Stimulated activated effector memory CD8-positive, alpha-beta T cell treated with anti-CD3 and anti-CD28 coated beads, Interleukin-12 subunit alpha, Interleukin-12 subunit beta, amount 100 ng/mL, for 72 hours (primary cell): Measurements from ENCODE around the gene CLDN5.
"Not testable (repeated sequence)": the region's sequence is repeated elsewhere in the genome, so short reads cannot be mapped to it uniquely, and the experiment has no call there.

Experiments used
- ATAC-seq: fragments of 150-1000 bp; cut with Tn5 transposase; 2 replicates; pipeline ENCODE4 v1.10.0; 2021
- DNase-seq, 2 donors: peaks; one replicate each; pipeline ENCODE4 v3.0.0; 2021 to 2022; ENCODE audit warnings: low spot score in 2 of 2
- H3K27ac Mint-ChIP-seq: one replicate; pipeline ENCODE4 v1.8.0; 2022; ENCODE audit warnings: mild to moderate bottlenecking, mixed read lengths
- H3K36me3 Mint-ChIP-seq: one replicate; pipeline ENCODE4 v1.8.0; 2022; ENCODE audit warnings: mild to moderate bottlenecking, mixed read lengths
- H3K4me1 Mint-ChIP-seq: one replicate; pipeline ENCODE4 v1.8.0; 2022; ENCODE audit warnings: mixed read lengths
- H3K4me3 Mint-ChIP-seq: one replicate; pipeline ENCODE4 v1.8.0; 2022; ENCODE audit warnings: mild to moderate bottlenecking, mixed read lengths
- H3K9me3 Mint-ChIP-seq: one replicate; pipeline ENCODE4 v1.8.0; 2022; ENCODE audit warnings: mixed read lengths

CLDN5 gene

GRCh38 chr22:19531327-19531726 is 7.1 kb upstream of the CLDN5 start:
- not testable (repeated sequence) for H3K27ac Mint-ChIP-seq, ATAC-seq, H3K9me3 Mint-ChIP-seq, H3K4me1 Mint-ChIP-seq, DNase-seq, H3K4me3 Mint-ChIP-seq, H3K36me3 Mint-ChIP-seq

GRCh38 chr22:19530751-19531150 is 6.5 kb upstream of the CLDN5 start:
- Mint-ChIP-seq H3K9me3 (no peaks in the 10 kb centered on the region), H3K4me3 (no peak overlapping the region), H3K4me1 (no peaks in the 10 kb centered on the region), H3K36me3 (no peaks in the 10 kb centered on the region), H3K27ac (no peak overlapping the region)
- ATAC-seq (no peak), DNase-seq (no peak)

DNA sequence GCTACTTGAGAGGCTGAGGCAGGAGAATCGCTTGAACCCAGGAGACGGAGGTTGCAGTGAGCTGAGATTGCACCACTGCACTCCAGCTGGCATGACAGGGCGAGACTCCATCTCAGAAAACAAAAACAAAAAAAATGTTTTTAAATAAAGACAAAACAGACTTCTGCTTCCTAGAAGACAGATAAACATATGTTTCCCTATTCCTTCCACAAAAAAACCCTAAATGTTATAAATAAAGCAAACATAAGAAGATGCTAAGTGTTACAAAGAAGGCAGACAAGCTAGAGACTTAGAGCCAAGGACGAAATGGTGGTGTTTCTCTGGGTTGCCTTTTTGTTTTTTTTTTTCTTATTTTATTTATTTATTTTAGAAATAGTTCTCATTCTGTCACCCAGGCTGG is 5.6 kb upstream of the CLDN5 start:
- H3K4me3 Mint-ChIP-seq: no peak overlapping the region
- no peak overlapping the region for H3K27ac Mint-ChIP-seq
- DNase-seq (no peak), ATAC-seq (no peak)
- peaks cover 3% of the 10 kb centered on the region for H3K4me1 Mint-ChIP-seq
- H3K9me3 Mint-ChIP-seq: no peaks in the 10 kb centered on the region
- no peaks in the 10 kb centered on the region for H3K36me3 Mint-ChIP-seq

- no peaks in the 10 kb centered on the region for H3K36me3 Mint-ChIP-seq
- DNase-seq (no peak), ATAC-seq (no peak)
- H3K4me1 Mint-ChIP-seq: peaks cover 9% of the 10 kb centered on the region
- H3K4me3 Mint-ChIP-seq: no peak overlapping the region
- no peak overlapping the region for H3K27ac Mint-ChIP-seq
- H3K9me3 Mint-ChIP-seq: no peaks in the 10 kb centered on the region
These were observed 3.7 kb upstream of the CLDN5 start for GRCh38 chr22:19527861-19528417.

DNA sequence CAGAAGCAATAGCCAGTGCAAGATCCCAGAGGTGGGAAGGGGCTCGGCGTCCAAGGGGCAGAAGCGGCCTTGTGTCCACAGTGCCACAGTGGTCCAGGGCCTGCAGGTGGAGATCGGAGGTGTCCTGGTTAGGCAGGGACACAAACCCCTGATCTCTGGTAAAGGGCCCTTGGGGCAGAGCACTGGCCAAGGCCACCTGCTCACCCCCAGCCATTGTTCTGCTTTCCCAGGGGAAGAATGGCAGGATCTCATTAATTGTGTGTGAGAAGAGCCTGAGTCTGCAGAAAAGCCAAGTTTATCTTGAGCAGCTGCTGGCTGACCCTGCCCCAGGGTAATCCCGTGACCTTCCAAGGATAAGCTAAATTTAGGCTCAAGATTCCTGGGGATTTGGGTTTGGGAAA is 3.1 kb upstream of the CLDN5 start:
- peaks cover 13% of the 10 kb centered on the region for H3K4me1 Mint-ChIP-seq
- no peaks in the 10 kb centered on the region for H3K9me3 Mint-ChIP-seq
- no peak overlapping the region for H3K4me3 Mint-ChIP-seq
- H3K27ac Mint-ChIP-seq: no peak overlapping the region
- no peak for ATAC-seq
- DNase-seq: no peak
- H3K36me3 Mint-ChIP-seq: no peaks in the 10 kb centered on the region

DNA sequence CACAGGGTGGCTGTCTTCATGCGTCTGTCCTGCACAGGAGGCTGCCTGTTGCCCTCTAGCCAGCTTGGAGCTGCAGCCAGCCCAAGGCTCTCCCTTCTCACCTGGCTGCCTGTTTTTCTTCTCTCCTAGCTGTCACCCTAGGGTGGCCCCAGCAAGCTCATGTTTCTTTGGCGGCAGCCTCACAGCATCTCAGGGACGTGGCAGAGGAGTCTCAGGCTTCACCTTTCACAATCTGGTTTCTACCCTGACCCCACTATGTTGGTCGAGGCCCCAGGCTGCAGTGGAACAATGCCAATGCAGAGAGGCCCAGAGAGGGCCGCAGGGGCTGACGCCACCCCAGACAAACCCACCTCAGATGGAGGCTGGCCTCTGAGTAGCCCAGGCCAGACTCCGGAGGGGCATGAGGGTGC is 2.5 kb upstream of the CLDN5 start:
- DNase-seq: no peak
- Mint-ChIP-seq H3K4me1 (peaks cover 13% of the 10 kb centered on the region), H3K36me3 (no peaks in the 10 kb centered on the region), H3K27ac (no peak overlapping the region), H3K9me3 (no peaks in the 10 kb centered on the region), H3K4me3 (no peak overlapping the region)
- no peak for ATAC-seq

- H3K4me3 Mint-ChIP-seq: no peak overlapping the region
- H3K4me1 Mint-ChIP-seq: peaks cover 13% of the 10 kb centered on the region
- H3K27ac Mint-ChIP-seq: no peak overlapping the region
- H3K36me3 Mint-ChIP-seq: peaks cover 2% of the 10 kb centered on the region
- no peaks in the 10 kb centered on the region for H3K9me3 Mint-ChIP-seq
- ATAC-seq: no peak
- no peak for DNase-seq
These were observed 2.0 kb upstream of the CLDN5 start for GRCh38 chr22:19526076-19526701.

GRCh38 chr22:19525666-19526065 is 1.5 kb upstream of the CLDN5 start:
- DNase-seq (no peak), ATAC-seq (no peak)
- Mint-ChIP-seq H3K4me1 (peaks cover 13% of the 10 kb centered on the region), H3K27ac (no peak overlapping the region), H3K9me3 (no peaks in the 10 kb centered on the region), H3K4me3 (no peak overlapping the region), H3K36me3 (peaks cover 7% of the 10 kb centered on the region)

GRCh38 chr22:19525116-19525660 is 978 bp upstream of the CLDN5 start:
- H3K9me3 Mint-ChIP-seq: no peaks in the 10 kb centered on the region
- ATAC-seq (no peak), DNase-seq (no peak)
- H3K36me3 Mint-ChIP-seq: peaks cover 7% of the 10 kb centered on the region
- no peak overlapping the region for H3K27ac Mint-ChIP-seq
- H3K4me3 Mint-ChIP-seq: peak overlapping the region; percentile 51
- peaks cover 13% of the 10 kb centered on the region for H3K4me1 Mint-ChIP-seq

DNA sequence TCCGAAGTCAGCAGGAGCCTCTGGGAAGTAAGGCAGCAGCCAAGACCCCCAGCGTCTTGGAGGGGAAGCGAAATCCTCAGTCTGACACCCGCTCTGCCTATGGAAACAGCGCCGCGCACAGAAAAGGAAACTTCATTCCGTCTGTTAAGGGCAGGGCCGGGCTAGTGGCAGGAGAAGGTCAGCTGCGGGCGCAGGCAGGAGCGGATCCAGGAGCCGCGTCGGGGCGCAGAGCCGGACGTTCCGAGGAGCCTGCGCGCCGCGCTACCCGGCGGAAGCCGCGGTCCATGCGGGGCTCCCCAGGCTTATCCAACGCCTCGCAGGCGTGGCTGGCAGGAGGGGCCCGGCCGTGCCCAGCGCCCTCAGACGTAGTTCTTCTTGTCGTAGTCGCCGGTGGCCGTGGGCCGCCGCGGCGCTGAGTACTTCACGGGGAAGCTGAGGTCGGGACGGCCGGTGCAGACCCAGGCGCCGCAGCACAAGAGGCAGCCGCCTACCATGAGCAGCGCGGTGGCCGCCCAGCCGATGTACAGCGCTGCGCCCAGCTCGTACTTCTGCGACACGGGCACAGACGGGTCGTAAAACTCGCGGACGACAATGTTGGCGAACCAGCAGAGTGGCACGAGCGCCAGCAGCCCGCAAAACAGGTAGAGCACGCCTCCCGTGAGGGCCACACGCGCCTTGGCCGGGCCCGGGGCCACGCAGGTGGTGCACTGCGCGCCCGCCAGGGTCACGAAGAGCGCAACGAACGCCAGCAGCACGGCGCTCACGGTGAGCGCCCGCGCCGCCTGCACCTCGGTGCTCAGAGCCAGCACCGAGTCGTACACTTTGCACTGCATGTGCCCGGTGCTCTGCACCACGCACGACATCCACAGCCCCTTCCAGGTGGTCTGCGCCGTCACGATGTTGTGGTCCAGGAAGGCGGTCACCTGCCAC is 705 bp downstream of the CLDN5 start:
- ATAC-seq (peak; percentile 48), DNase-seq (no peak)
- H3K27ac Mint-ChIP-seq: peak overlapping the region; percentile 73
- peaks cover 13% of the 10 kb centered on the region for H3K4me1 Mint-ChIP-seq
- no peaks in the 10 kb centered on the region for H3K9me3 Mint-ChIP-seq
- H3K4me3 Mint-ChIP-seq: peak overlapping the region; percentile 26
- H3K36me3 Mint-ChIP-seq: peaks cover 7% of the 10 kb centered on the region

GRCh38 chr22:19522881-19523239 is 1.4 kb downstream of the CLDN5 start:
- peaks cover 7% of the 10 kb centered on the region for H3K36me3 Mint-ChIP-seq
- H3K4me1 Mint-ChIP-seq: peaks cover 13% of the 10 kb centered on the region
- no peaks in the 10 kb centered on the region for H3K9me3 Mint-ChIP-seq
- ATAC-seq (no peak), DNase-seq (no peak)
- peak overlapping the region; percentile 73 for H3K27ac Mint-ChIP-seq
- peak overlapping the region; percentile 26 for H3K4me3 Mint-ChIP-seq

DNA sequence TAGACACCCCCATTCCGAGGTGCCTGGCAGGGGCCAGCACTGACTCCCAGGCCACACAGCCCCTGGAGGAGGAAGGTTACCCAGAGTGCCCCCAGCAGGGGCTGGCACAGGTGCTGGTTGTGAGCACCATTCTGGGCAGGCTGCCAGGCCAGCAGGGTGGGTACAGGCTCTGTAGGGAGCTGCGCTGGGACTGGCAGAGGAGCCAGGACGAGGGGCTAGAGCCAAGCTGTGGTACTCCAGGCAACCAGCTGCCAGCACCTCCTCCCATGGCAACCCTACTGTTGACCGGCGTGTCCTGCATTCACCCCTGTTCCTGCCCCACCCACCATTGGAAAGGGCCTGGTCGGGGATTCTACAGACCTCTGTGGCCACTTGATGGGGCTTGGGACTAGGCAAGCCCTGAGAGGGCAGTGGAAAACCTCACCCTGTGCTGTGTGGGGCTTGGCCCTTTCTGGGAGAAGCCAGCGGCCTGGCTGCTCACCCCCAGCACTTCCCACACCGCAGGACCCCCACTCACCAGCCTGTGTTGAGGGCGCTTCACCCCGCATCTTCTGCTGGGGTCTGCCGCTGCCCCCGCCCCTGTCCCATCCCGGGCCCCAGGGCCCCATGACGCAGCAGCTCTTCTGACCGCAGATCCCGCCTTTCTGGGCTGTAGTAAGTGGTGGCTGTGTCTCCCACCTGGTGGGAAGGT is 1.9 kb downstream of the CLDN5 start:
- Mint-ChIP-seq H3K27ac (peak overlapping the region; percentile 73), H3K36me3 (peaks cover 7% of the 10 kb centered on the region), H3K4me1 (peaks cover 13% of the 10 kb centered on the region), H3K4me3 (peak overlapping the region; percentile 26), H3K9me3 (no peaks in the 10 kb centered on the region)
- DNase-seq: no peak
- ATAC-seq: no peak

DNA sequence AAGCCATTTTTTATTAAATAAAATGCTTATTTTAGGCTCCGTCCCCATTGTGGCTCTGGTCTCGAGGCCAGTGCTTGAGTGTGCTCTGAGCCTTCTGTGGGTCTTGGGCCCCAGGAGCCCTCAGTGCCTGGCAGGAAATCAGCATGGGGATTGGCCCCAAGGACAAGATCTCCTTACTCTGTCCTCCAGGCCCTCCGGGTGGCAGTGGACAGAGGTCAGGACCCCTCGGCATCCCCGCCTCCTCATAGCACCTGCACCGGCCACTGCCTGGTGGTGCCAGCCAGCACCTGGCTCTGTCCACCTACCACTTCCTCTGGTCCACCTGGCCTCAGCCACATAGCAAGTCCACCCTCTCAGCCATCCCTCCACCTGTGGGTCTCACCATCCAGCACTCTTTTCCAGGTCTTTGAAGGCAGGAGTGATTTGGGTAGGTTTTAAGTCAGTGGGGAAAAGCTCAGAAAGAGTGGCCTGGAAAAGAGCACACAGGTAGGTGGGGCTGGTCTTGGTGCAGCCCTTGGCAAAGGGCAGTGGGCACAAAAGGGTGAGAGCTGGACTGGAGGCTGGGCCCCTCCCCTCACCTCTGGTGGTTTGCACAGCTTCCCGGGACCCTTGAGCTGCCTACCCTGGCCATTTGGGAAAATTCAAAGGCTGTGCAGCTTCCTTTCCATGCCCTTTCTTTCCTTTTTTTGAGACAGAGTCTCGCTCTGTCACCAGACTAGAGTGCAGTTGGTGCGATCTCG is 3.5 kb downstream of the CLDN5 start:
- DNase-seq (no peak), ATAC-seq (no peak)
- Mint-ChIP-seq H3K27ac (no peak overlapping the region), H3K4me3 (no peak overlapping the region), H3K9me3 (no peaks in the 10 kb centered on the region), H3K4me1 (peaks cover 13% of the 10 kb centered on the region), H3K36me3 (peaks cover 7% of the 10 kb centered on the region)

GRCh38 chr22:19520007-19520406 is 4.2 kb downstream of the CLDN5 start:
- H3K9me3 Mint-ChIP-seq: no peaks in the 10 kb centered on the region
- H3K27ac Mint-ChIP-seq: no peak overlapping the region
- peaks cover 12% of the 10 kb centered on the region for H3K4me1 Mint-ChIP-seq
- DNase-seq (no peak), ATAC-seq (no peak)
- H3K4me3 Mint-ChIP-seq: no peak overlapping the region
- peaks cover 7% of the 10 kb centered on the region for H3K36me3 Mint-ChIP-seq
